ENCODE results near the gene ADAMTS2. TPM values are rescaled to one million over a fixed set of nuclear protein-coding genes. Genes with fewer than 3 reads are reported as not detected.

Gene ADAMTS2
- total RNA-seq, 4 donors from 2014 or later = 39.5 to 61.9 (median 56.4) TPM

- DNase-seq (ENCODE audit: low spot score) (no peak), ATAC-seq (ENCODE audit: low FRiP score) (no peak)
- no peak for TF ChIP-seq CTCF (IDR thresholded peaks at IDR 0.05)
These were observed 30.5 kb downstream of the ADAMTS2 start for GRCh38 chr5:179314606-179315355.

GRCh38 chr5:179313849-179314521 is 31.3 kb downstream of the ADAMTS2 start:
- no peak for TF ChIP-seq CTCF (IDR thresholded peaks at IDR 0.05)
- no peak for DNase-seq (ENCODE audit: low spot score)
- ATAC-seq (ENCODE audit: low FRiP score) = peak; percentile 95

GRCh38 chr5:179312557-179313235 is 32.6 kb downstream of the ADAMTS2 start:
- TF ChIP-seq CTCF (IDR thresholded peaks at IDR 0.05) = no peak
- ATAC-seq (ENCODE audit: low FRiP score) (no peak), DNase-seq (ENCODE audit: low spot score) (no peak)

- ATAC-seq (ENCODE audit: low FRiP score) (no peak), DNase-seq (ENCODE audit: low spot score) (no peak)
These were observed 33.7 kb downstream of the ADAMTS2 start for GRCh38 chr5:179311581-179311980.

GRCh38 chr5:179311091-179311470 is 34.2 kb downstream of the ADAMTS2 start:
- DNase-seq (ENCODE audit: low spot score) (no peak), ATAC-seq (ENCODE audit: low FRiP score) (no peak)
- TF ChIP-seq CTCF (IDR thresholded peaks at IDR 0.05) = no peak

More at GRCh38 chr5:179311581-179311980, 33.7 kb downstream of the ADAMTS2 start:
- no peak for TF ChIP-seq CTCF (IDR thresholded peaks at IDR 0.05)

GRCh38 chr5:179310439-179311090 is 34.7 kb downstream of the ADAMTS2 start:
- TF ChIP-seq CTCF (IDR thresholded peaks at IDR 0.05) = no peak
- DNase-seq (ENCODE audit: low spot score) (no peak), ATAC-seq (ENCODE audit: low FRiP score) (no peak)
